Prostate gland (tissue), 2 donors: ENCODE data around the gene VEPH1. TPM values are rescaled to one million over a fixed set of nuclear protein-coding genes. Genes with fewer than 3 reads are reported as not detected.

Experiments used
- DNase-seq: peaks from one replicate; pipeline ENCODE4 v3.0.0-alpha.2; 2019; ENCODE audit warnings: low spot score
- H3K27ac ChIP-seq, 2 donors: fragments of 200-600 bp; sonication (generic); 2 replicates each; pipeline ENCODE4 v1.5.1; 2017 to 2019
- H3K27me3 ChIP-seq: fragments of 200-600 bp; sonication (generic); replicated peaks from 2 replicates; pipeline ENCODE4 v1.5.1; 2019; ENCODE audit not compliant: insufficient read depth
- H3K36me3 ChIP-seq, 2 donors: fragments of 200-600 bp; sonication (generic); 1 replicate in 1 of 2; 2 replicates in 1 of 2; pipeline versions ENCODE4 v1.5.1 to v1.8.1; 2017 to 2019
- H3K4me1 ChIP-seq: fragments of 200-600 bp; sonication (generic); replicated peaks from 2 replicates; pipeline ENCODE4 v1.5.1; 2019
- H3K4me3 ChIP-seq, 2 donors: fragments of 200-600 bp; sonication (generic); 2 replicates each; pipeline ENCODE4 v1.5.1; 2017 to 2019
- H3K9me3 ChIP-seq: fragments of 200-600 bp; sonication (generic); 2 replicates; pipeline ENCODE4 v1.5.1; 2017
- POLR2A ChIP-seq: fragments of 450-650 bp; IDR thresholded peaks from one replicate; pipeline ENCODE4 v1.6.1; 2016; ENCODE audit warnings: antibody characterized with exemption, mild to moderate bottlenecking
- POLR2AphosphoS5 ChIP-seq: sonication (generic); formaldehyde crosslinking; IDR thresholded peaks from one replicate; pipeline ENCODE4 v1.6.1; 2017; ENCODE audit warnings: antibody characterized with exemption
- WGBS: methylation state at CpG from one replicate; pipeline ENCODE4 v1.1.5; 2018; 5-methylcytosine and 5-hydroxymethylcytosine counted together
- intact Hi-C: fragments of 100-400 bp; cut with DNase I; formaldehyde crosslinking; loops from one replicate; pipeline ENCODE4 v1.14.2; 2022
- total RNA-seq, 2 donors: library from RNA; depleted of rRNA; stranded (reverse); fragments of >200 nt; gene quantifications; one replicate each; pipeline ENCODE4 v1.1.0, GENCODE V29; 2016
- TF ChIP-seq, protein P1 (sequence below), 4 experiments: fragments of 200-600 bp in 2 of 4; fragments of 450-650 bp in 2 of 4; sonication (generic) in 2 of 4; IDR thresholded peaks; 1 replicate in 3 of 4; 2 replicates in 1 of 4; pipeline ENCODE4 v1.5.1; 2016 to 2019; ENCODE audit warnings: antibody characterized with exemption in 4 of 4, mild to moderate bottlenecking in 2 of 4, moderate library complexity in 2 of 4

The VEPH1 gene
- total RNA-seq, 2 donors from 2014 or later: 1.4 to 3.4 TPM

DNA sequence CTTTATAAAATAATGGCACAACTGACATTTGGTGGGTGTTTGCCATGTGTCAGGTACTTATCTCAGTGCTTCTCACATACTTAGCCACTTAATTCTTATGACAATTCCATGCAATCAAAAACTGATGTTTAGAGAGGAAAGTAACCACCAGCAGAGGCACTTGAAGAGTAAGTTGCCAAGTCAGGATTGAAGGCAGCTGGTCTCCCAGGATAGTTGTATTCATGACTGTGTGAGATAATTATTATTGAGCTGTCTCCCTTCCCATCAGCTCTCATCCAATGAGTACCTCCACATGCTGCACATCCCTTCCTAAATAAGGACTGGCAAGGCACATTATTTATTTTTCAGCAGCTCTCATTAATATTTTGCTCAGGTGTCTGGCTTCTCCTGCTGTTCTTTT is 4.8 kb downstream of the VEPH1 start:
- Histone ChIP-seq H3K4me1 (no peaks in the 10 kb centered on the region), H3K4me3 (no peak overlapping the region), H3K36me3 (no peaks in the 10 kb centered on the region), H3K27me3 (no peaks in the 10 kb centered on the region), H3K27ac (no peak overlapping the region), H3K9me3 (no peaks in the 10 kb centered on the region)
- TF ChIP-seq, protein P1, sequence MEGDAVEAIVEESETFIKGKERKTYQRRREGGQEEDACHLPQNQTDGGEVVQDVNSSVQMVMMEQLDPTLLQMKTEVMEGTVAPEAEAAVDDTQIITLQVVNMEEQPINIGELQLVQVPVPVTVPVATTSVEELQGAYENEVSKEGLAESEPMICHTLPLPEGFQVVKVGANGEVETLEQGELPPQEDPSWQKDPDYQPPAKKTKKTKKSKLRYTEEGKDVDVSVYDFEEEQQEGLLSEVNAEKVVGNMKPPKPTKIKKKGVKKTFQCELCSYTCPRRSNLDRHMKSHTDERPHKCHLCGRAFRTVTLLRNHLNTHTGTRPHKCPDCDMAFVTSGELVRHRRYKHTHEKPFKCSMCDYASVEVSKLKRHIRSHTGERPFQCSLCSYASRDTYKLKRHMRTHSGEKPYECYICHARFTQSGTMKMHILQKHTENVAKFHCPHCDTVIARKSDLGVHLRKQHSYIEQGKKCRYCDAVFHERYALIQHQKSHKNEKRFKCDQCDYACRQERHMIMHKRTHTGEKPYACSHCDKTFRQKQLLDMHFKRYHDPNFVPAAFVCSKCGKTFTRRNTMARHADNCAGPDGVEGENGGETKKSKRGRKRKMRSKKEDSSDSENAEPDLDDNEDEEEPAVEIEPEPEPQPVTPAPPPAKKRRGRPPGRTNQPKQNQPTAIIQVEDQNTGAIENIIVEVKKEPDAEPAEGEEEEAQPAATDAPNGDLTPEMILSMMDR (IDR thresholded peaks at IDR 0.05): no peak
- TF ChIP-seq POLR2A (no peak), POLR2AphosphoS5 (no peak)
- no peak for DNase-seq
- intact Hi-C loops: no loop called here

DNA sequence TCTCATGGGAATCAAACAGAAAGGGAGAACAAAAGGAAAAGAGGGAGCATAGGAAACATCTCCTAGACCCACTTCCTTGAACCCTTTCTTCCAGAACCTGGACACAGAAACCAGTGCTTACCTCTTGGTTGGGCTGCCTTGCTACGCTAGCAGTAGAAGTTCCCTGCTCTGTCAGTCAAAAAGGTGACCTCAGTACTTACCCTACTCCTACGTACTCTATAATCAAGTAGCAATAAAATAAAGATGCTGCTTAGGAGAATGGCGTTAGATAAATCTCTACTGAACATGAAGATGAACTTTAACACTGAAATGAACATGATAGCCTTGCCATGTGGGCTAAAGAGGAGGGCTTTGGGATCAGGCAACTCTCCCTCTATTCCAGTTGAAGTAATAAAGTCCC is 7.4 kb downstream of the VEPH1 start:
- intact Hi-C loops: no loop called here
- no peaks in the 10 kb centered on the region for H3K9me3 ChIP-seq
- 89% methylated on average over 3 of the region's 3 CpGs for WGBS

DNA sequence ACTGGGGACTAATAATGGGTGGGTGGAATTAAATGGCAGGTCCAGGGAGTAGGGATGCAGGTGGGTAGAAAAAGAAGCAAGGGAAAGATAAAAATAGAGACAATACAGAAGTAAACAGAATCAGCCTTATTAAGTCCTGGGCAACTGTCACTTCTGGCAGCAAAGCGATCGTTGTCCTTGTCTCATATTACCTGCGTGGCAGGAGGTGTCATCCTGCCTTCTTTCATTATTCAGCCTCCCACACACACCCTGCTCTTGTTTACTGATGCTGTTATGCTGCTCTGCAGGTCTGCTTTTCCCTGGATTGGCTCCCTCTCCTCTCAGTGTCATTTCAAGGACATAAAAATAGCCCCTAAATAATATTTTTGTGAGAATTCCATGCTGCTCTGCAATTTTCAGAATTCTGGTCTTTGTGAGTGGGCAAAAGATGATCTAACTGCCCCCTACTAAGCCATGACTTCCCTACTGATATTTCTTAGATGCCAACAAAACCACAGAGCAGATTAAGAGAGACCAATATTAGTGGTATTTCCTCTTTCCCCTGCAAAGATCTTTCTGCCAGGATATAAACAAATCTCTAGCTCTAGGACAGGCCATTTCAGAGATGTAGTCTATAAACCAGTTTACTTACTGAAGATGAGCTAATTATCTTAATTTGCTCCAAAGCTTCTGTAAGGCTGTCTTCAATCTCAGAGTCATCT is 8.5 kb downstream of the VEPH1 start:
- H3K27ac ChIP-seq: no peak overlapping the region

More for the DNA sequence above, 7.4 kb downstream of the VEPH1 start:
- Histone ChIP-seq H3K4me3 (no peak overlapping the region), H3K27me3 (no peaks in the 10 kb centered on the region), H3K27ac (no peak overlapping the region), H3K4me1 (no peaks in the 10 kb centered on the region), H3K36me3 (no peaks in the 10 kb centered on the region)
- no peak for DNase-seq
- TF ChIP-seq POLR2AphosphoS5 (no peak), POLR2A (no peak)
- TF ChIP-seq, protein P1 (IDR thresholded peaks at IDR 0.05): no peak

DNA sequence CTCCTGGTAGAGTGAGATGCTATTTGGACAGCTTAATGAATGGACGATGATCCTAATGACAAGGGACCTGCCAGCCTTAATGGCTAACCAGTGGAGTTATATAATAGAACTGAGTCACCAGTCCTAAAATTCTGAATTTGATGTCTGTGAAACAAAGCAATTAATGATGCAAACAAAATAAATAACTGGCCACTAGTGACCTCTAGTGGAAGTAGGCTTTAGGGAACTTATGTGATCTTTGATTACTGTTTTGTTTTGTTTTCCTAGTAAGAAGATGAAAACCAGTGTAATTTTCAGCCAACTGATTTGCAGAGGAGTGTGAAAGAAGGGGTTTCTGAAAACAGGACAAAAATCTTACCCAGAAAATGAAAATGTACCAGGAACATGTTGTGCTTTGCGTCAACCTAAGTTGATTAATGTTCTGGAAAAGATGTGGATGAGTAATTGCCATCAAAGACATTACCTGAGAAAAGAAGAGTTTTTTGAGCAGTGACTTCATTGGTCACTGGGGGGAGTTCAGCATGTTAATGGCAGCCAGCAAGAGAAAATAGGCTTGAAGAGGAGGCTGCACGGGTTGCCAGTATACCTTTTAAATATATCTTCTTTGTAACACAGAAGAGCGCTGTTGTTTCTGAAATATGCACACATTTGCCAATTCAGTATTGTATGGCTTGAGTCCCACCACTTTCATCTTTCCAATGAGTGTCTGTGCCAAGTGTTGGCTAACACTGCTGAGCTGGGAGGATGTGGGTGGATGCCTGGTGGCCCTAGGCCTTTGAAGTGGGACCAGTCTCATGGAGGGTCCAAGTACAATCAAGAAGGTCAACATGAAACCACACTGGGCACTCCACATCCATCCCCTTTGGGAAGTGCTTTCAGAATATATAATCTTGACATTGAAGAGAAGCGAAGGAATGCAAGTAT is 9.3 kb downstream of the VEPH1 start:
- Histone ChIP-seq H3K4me3 (no peak overlapping the region), H3K4me1 (no peaks in the 10 kb centered on the region), H3K27ac (no peak overlapping the region), H3K9me3 (no peaks in the 10 kb centered on the region), H3K36me3 (no peaks in the 10 kb centered on the region), H3K27me3 (no peaks in the 10 kb centered on the region)
- WGBS: 48% methylated on average over 5 of the region's 5 CpGs
- DNase-seq: no peak
- no peak for TF ChIP-seq POLR2A
- TF ChIP-seq, protein P1 (IDR thresholded peaks at IDR 0.05): peak; percentile 31 to 74 (median 68)
- intact Hi-C loops: loop anchor here (5.0 kb wide), 1 partner anchor 287 kb away; no protein-coding TSS in a partner anchor

More for the DNA sequence above, 8.5 kb downstream of the VEPH1 start:
- no peak for DNase-seq
- intact Hi-C loops: loop anchor here (5.0 kb wide), 1 partner anchor 287 kb away; no protein-coding TSS in a partner anchor
- H3K27me3 ChIP-seq: no peaks in the 10 kb centered on the region
- 50% methylated on average over 3 of the region's 3 CpGs for WGBS
- no peak for TF ChIP-seq POLR2AphosphoS5
- TF ChIP-seq, protein P1 (IDR thresholded peaks at IDR 0.05): no peak
- no peak for TF ChIP-seq POLR2A
- no peaks in the 10 kb centered on the region for H3K9me3 ChIP-seq
- no peaks in the 10 kb centered on the region for H3K4me1 ChIP-seq
- H3K4me3 ChIP-seq: no peak overlapping the region
- H3K36me3 ChIP-seq: no peaks in the 10 kb centered on the region
